Left lobe of liver (tissue), 2 donors: ENCODE results near the gene SLC16A9. TPM values are rescaled to one million over a fixed set of nuclear protein-coding genes. Genes with fewer than 3 reads are reported as not detected.
A peak's percentile ranks its signal among the peaks of the same experiment; 100 is the strongest.

Experiments used
- ATAC-seq: fragments of 200-7000 bp; cut with Tn5 transposase; one replicate; pipeline ENCODE4 v1.9.1; 2020; ENCODE audit warnings: mild to moderate bottlenecking, moderate library complexity
- DNase-seq: peaks from one replicate; pipeline ENCODE4 v3.0.0-alpha.2; 2020; ENCODE audit warnings: low spot score
- total RNA-seq: library from RNA; stranded (reverse); gene quantifications from one replicate; pipeline ENCODE4 v1.2.1, GENCODE V29; 2021
- donor health status: DM: no; HTN: no; CAD: no; lungs with moderate emphysema.
- donor health status: DM: no; HTN: yes; CAD: no.

Gene SLC16A9
- total RNA-seq, 1 donor from 2014 or later = 0.73 TPM

GRCh38 chr10:59720377-59720776, 10.7 kb upstream of the SLC16A9 start:
- no peak for DNase-seq
- ATAC-seq = no peak

GRCh38 chr10:59719374-59719773, 9.7 kb upstream of the SLC16A9 start:
- no peak for DNase-seq
- no peak for ATAC-seq

GRCh38 chr10:59718257-59718656, 8.6 kb upstream of the SLC16A9 start:
- no peak for DNase-seq
- ATAC-seq = no peak

GRCh38 chr10:59713196-59713821, 3.7 kb upstream of the SLC16A9 start:
- no peak for ATAC-seq

GRCh38 chr10:59711871-59712494, 2.3 kb upstream of the SLC16A9 start:
- DNase-seq (no peak), ATAC-seq (no peak)

More at GRCh38 chr10:59713196-59713821, 3.7 kb upstream of the SLC16A9 start:
- DNase-seq = no peak

- DNase-seq (no peak), ATAC-seq (peak; percentile 45)
Observed at GRCh38 chr10:59708816-59709394, 745 bp downstream of the SLC16A9 start.

GRCh38 chr10:59706851-59707797, 2.5 kb downstream of the SLC16A9 start:
- no peak for DNase-seq
- no peak for ATAC-seq

- DNase-seq = no peak
- no peak for ATAC-seq
Observed at GRCh38 chr10:59705931-59706330, 3.7 kb downstream of the SLC16A9 start.

- no peak for ATAC-seq
- DNase-seq = no peak
Observed at GRCh38 chr10:59704630-59705029, 5.0 kb downstream of the SLC16A9 start.

- DNase-seq = no peak
- ATAC-seq = no peak
Observed at GRCh38 chr10:59702347-59702746, 7.3 kb downstream of the SLC16A9 start.

GRCh38 chr10:59700709-59701108, 8.9 kb downstream of the SLC16A9 start:
- ATAC-seq (no peak), DNase-seq (no peak)

GRCh38 chr10:59698326-59698725, 11.3 kb downstream of the SLC16A9 start:
- DNase-seq (no peak), ATAC-seq (no peak)

- DNase-seq = no peak
Observed at GRCh38 chr10:59695637-59696036, 14.0 kb downstream of the SLC16A9 start.

GRCh38 chr10:59694936-59695335, 14.7 kb downstream of the SLC16A9 start:
- ATAC-seq (no peak), DNase-seq (no peak)

More at GRCh38 chr10:59695637-59696036, 14.0 kb downstream of the SLC16A9 start:
- ATAC-seq = no peak

GRCh38 chr10:59692113-59692512, 17.5 kb downstream of the SLC16A9 start:
- DNase-seq (no peak), ATAC-seq (no peak)

- no peak for DNase-seq
- no peak for ATAC-seq
Observed at GRCh38 chr10:59688921-59689351, 20.7 kb downstream of the SLC16A9 start.

GRCh38 chr10:59687657-59688056, 22.0 kb downstream of the SLC16A9 start:
- no peak for DNase-seq
- ATAC-seq = no peak

GRCh38 chr10:59684006-59684405, 25.6 kb downstream of the SLC16A9 start:
- ATAC-seq = no peak
- DNase-seq = no peak

GRCh38 chr10:59682986-59683937, 26.4 kb downstream of the SLC16A9 start:
- no peak for DNase-seq
- no peak for ATAC-seq

GRCh38 chr10:59680199-59680598, 29.5 kb downstream of the SLC16A9 start:
- ATAC-seq = no peak
- DNase-seq = no peak
